Lower lobe of right lung (tissue), 2 donors: Measurements from ENCODE around the gene PGA3. TPM values are rescaled to one million over a fixed set of nuclear protein-coding genes. Genes with fewer than 3 reads are reported as not detected.

Source experiments
- ATAC-seq, 2 donors: fragments of 200-7000 bp; cut with Tn5 transposase; one replicate each; pipeline ENCODE4 v1.9.1; 2020 to 2022; ENCODE audit warnings: mild to moderate bottlenecking in 2 of 2, moderate library complexity in 2 of 2
- DNase-seq: peaks from one replicate; pipeline ENCODE4 v3.0.0-alpha.2; 2020
- H3K27ac ChIP-seq: fragments of 200-600 bp; one replicate; pipeline ENCODE4 v1.8.0; 2022
- H3K27me3 ChIP-seq: fragments of 200-600 bp; one replicate; pipeline ENCODE4 v1.8.0; 2022; ENCODE audit warnings: low read depth
- H3K36me3 ChIP-seq: fragments of 200-600 bp; one replicate; pipeline ENCODE4 v1.8.0; 2022; ENCODE audit warnings: mild to moderate bottlenecking
- H3K4me1 ChIP-seq: fragments of 200-600 bp; one replicate; pipeline ENCODE4 v1.8.0; 2022
- H3K4me3 ChIP-seq: fragments of 200-600 bp; one replicate; pipeline ENCODE4 v1.8.0; 2022; ENCODE audit warnings: mild to moderate bottlenecking
- H3K9me3 ChIP-seq: fragments of 200-600 bp; one replicate; pipeline ENCODE4 v1.8.0; 2022
- intact Hi-C: fragments of 100-400 bp; cut with DNase I; formaldehyde crosslinking; loops from one replicate; pipeline ENCODE4 v1.11.0; 2022
- total RNA-seq: library from RNA; stranded (reverse); fragmentation: NEBNext Ultra II Directional; extraction: Animal tissue kit (Norgen Biotek cat#: 25700); gene quantifications from one replicate; pipeline ENCODE4 v1.2.1, GENCODE V29; 2021
- TF ChIP-seq, protein P1 (sequence below): fragments of 200-600 bp; IDR thresholded peaks from one replicate; pipeline ENCODE4 v1.8.0; 2022; ENCODE audit warnings: antibody characterized with exemption, mild to moderate bottlenecking
- donor health status: DM: no; HTN: yes; CAD: no; lungs with severe emphysema.

PGA3 gene
- total RNA-seq, 1 donor from 2014 or later, result 1.3 TPM

DNA sequence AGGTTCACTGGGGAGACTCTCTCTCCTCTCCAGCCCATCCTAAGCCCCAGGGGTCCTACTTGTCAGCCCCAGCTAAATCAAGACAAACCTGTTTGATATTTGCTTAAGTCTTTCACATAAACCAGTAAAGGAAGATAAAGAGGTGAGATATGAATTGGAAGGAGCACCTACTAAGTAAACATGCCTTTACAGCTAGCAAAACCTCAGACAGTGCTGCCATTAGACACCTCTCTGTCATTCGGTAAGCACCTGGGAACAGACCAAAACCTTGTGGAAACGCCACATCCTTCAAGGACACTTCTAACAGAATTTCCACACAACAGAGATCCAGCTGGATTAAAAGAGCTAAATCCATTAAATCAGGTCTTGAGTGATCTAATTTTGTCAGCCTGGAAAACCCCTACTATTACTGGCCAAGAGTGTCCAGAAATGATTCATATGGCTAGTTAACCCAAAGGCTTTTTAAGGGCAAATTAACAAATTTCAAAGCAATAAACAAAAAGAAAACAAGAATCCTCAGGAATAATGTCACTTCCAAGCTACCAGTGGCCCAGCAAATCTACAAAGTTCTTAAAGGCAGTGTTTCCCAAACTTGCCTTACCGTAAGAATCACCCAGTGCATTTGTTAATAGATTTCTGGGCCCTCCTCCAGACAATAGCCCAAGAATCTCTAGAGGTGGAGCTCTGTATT is 44.5 kb upstream of the PGA3 start:
- no peaks in the 10 kb centered on the region for H3K27me3 ChIP-seq
- DNase-seq (no peak), ATAC-seq (no peak)
- no peak overlapping the region for H3K4me3 ChIP-seq
- H3K36me3 ChIP-seq, result peaks cover 3% of the 10 kb centered on the region
- intact Hi-C loops, result no loop called here
- peak overlapping the region; percentile 15 for H3K27ac ChIP-seq
- peaks cover 37% of the 10 kb centered on the region for H3K4me1 ChIP-seq
- H3K9me3 ChIP-seq, result no peaks in the 10 kb centered on the region
- TF ChIP-seq, protein P1, sequence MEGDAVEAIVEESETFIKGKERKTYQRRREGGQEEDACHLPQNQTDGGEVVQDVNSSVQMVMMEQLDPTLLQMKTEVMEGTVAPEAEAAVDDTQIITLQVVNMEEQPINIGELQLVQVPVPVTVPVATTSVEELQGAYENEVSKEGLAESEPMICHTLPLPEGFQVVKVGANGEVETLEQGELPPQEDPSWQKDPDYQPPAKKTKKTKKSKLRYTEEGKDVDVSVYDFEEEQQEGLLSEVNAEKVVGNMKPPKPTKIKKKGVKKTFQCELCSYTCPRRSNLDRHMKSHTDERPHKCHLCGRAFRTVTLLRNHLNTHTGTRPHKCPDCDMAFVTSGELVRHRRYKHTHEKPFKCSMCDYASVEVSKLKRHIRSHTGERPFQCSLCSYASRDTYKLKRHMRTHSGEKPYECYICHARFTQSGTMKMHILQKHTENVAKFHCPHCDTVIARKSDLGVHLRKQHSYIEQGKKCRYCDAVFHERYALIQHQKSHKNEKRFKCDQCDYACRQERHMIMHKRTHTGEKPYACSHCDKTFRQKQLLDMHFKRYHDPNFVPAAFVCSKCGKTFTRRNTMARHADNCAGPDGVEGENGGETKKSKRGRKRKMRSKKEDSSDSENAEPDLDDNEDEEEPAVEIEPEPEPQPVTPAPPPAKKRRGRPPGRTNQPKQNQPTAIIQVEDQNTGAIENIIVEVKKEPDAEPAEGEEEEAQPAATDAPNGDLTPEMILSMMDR, result no peak

DNA sequence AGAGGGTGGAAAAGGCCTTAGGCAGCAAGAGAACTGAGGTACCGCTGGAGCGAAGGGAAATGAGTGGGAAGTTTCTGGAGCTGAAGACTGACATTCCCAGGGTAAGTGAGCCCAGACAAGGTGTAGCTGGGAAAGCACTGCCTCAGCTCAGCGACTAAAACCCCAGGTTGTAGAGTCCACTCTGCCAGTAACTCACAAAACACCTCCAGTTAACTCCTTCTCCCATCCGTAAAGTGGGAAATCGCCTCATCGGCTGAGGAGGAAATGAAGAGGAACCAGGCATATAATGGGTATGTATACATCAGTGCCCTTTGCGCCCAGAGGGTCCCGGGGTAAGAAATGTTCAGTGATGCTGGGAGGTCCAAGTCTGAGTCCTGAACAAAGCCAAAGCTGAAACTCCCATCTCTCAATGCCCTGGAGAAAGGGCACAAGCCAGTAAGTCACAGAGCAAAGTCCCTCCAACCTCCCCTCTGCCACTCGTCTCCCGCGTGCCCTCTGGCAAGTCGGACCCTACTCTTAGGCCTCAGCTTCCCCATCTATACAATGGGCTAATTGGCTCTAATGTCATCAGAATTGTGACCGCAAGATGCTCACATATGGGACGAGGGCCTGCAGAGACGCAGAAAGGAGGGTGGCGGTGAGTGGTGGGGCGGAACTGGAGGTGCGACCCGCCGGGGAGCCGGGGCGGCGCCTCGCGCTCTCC is 42.7 kb upstream of the PGA3 start:
- TF ChIP-seq, protein P1, result no peak
- Histone ChIP-seq H3K9me3 (no peaks in the 10 kb centered on the region), H3K27me3 (no peaks in the 10 kb centered on the region), H3K27ac (peak overlapping the region; percentile 98), H3K4me1 (peaks cover 34% of the 10 kb centered on the region), H3K36me3 (peaks cover 3% of the 10 kb centered on the region), H3K4me3 (peak overlapping the region; percentile 61)
- DNase-seq (no peak), ATAC-seq (no peak)
- intact Hi-C loops, result no loop called here

DNA sequence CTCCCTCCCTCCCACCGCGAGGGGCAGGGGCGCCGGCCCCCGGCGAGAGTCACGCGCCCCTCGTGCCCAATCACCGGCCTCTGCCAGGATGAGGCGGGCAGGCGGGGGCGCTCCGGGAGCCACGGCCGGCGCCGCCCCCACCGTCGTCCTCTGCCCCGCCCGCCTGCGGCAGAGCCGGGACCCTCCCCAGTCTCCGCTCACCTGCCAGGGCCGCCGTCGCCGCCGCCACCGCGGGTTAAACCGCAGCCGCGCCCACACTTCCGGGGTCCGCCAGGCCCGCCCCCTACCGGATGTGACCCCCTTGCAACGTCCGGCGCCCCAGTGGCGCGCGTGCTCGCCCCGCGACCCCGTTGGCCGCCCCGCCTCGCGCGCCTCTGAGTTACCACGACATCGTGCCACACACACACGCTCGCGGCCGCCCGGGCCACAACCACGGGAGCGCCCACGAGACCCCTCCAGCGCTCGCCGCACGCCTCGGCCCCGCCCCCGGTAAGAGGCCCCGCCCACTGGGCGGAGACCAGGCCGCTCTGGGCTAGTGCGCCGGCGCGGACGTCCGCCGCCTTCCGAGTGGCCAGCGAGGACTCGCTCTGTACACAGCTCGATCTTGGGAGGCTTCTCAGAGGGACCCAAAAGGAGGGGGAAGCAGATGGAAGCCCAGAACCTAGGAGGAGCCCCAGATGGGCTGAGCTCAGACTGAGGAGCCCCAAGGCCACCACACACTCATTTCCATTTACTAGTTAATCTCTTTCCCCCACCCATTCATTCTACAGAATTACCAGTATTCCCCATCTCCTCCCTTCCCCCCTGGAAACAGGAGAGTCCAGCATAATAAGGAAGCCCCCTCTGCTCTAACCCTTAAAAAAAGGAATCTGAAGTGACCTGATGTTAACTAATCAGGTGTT is 41.9 kb upstream of the PGA3 start, which contains the start of gene VPS37C:
VPS37C (minus strand) TSS at position 237 of the 902 bp plus-strand sequence. CDS start 22,597 bp downstream, outside the sequence.
- intact Hi-C loops, result no loop called here
- Histone ChIP-seq H3K27ac (peak within 1 kb of the TSS; percentile 98), H3K4me1 (peaks cover 34% of the 10 kb centered on the region), H3K9me3 (no peaks in the 10 kb centered on the region), H3K27me3 (no peaks in the 10 kb centered on the region), H3K36me3 (peaks cover 3% of the 10 kb centered on the region), H3K4me3 (peak within 1 kb of the TSS; percentile 61)
- TF ChIP-seq, protein P1, result peak; percentile 28
- DNase-seq, result peak; percentile 94
- peak; percentile 96 to 97 for ATAC-seq

DNA sequence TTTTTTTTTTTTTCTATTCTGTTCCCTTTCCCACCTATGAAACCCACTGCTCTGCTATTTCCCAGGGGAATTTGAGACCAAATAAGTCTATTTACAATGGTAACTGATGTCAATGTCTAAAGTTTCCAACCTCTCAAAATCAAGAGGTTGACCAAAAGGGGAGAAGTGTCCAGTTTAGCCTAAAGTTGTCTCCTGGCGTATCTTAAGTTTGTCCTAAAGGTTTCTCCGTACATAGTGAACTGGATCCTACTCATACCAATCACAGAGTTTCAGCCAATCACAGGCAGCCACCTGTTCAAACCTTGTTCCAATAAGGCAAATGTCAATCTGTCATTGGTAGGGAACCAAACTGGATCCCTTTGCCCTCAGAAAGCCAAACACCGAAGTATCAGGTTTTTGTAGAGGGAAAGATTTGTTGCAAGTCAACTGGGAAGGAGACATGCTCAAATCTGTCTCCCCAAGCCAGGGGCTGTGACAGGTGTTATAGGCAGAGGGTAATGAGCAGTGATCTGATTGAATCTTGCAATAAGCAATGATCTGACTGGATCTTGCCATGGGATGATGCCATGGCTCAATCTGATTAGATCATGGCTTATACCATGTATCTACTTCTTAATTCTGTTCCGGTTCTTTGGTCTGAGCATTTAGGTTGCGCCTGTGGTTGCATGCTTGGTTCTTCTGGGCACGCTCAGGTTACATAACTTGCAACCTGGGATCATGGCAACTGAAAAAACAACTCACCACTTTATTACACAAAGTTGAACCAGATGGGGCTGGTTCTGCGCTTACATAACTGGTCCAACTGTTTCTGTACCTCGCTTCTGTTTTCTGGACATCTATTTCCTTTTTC is 41.0 kb upstream of the PGA3 start:
- intact Hi-C loops, result no loop called here
- peak in 1 of 2 donors; percentile 1 for ATAC-seq
- H3K4me3 ChIP-seq, result peak overlapping the region; percentile 61
- H3K36me3 ChIP-seq, result peaks cover 3% of the 10 kb centered on the region
- H3K4me1 ChIP-seq, result peaks cover 34% of the 10 kb centered on the region
- H3K9me3 ChIP-seq, result no peaks in the 10 kb centered on the region
- H3K27me3 ChIP-seq, result no peaks in the 10 kb centered on the region
- TF ChIP-seq, protein P1, result no peak
- no peak for DNase-seq
- H3K27ac ChIP-seq, result peak overlapping the region; percentile 98
